Stomach (tissue), 9 donors: ENCODE measurements around the gene NISCH. TPM values are rescaled to one million over a fixed set of nuclear protein-coding genes. Genes with fewer than 3 reads are reported as not detected.

Experiments used
- DNase-seq, 2 donors: peaks; one replicate each; pipeline versions ENCODE4 v3.0.0 to v3.0.0-alpha.2; 2013 to 2019
- H3K27ac ChIP-seq, 5 donors: fragments of 200-600 bp in 4 of 5; sonication (generic) in 4 of 5; one replicate each; pipeline ENCODE4 v1.5.1; 2013 to 2019; ENCODE audit warnings: mild to moderate bottlenecking in 1 of 5, moderate library complexity in 1 of 5
- H3K27me3 ChIP-seq, 3 donors: fragments of 200-600 bp; sonication (generic); one replicate each; pipeline ENCODE4 v1.5.1; 2017 to 2019; ENCODE audit warnings: mixed run types in 1 of 3
- H3K36me3 ChIP-seq, 4 donors: fragments of 200-600 bp; sonication (generic); 1 replicate in 3 of 4; 2 replicates in 1 of 4; pipeline ENCODE4 v1.5.1; 2016 to 2019
- H3K4me1 ChIP-seq, 4 donors: fragments of 200-600 bp; sonication (generic); one replicate each; pipeline ENCODE4 v1.5.1; 2016 to 2019
- H3K4me3 ChIP-seq, 4 donors: fragments of 200-600 bp; sonication (generic) in 3 of 4; one replicate each; pipeline ENCODE4 v1.5.1; 2016 to 2019; ENCODE audit warnings: mild to moderate bottlenecking in 1 of 4
- H3K9me3 ChIP-seq, 4 donors: fragments of 200-600 bp; sonication (generic); one replicate each; pipeline ENCODE4 v1.5.1; 2016 to 2019
- CTCF ChIP-seq, 7 experiments: fragments of 450-650 bp in 4 of 7; fragments of 200-600 bp in 3 of 7; sonication (generic) in 3 of 7; IDR thresholded peaks; one replicate each; pipeline ENCODE4 v1.5.1; 2016 to 2019; ENCODE audit warnings: antibody characterized with exemption in 7 of 7, control low read depth in 2 of 7, mild to moderate bottlenecking in 1 of 7
- EP300 ChIP-seq: sonication (generic); formaldehyde crosslinking; IDR thresholded peaks from one replicate; pipeline ENCODE4 v1.6.1; 2017; ENCODE audit warnings: antibody characterized with exemption
- POLR2A ChIP-seq, 4 donors: fragments of 450-650 bp; IDR thresholded peaks; one replicate each; pipeline ENCODE4 v1.6.1; 2016; ENCODE audit warnings: antibody characterized with exemption in 4 of 4, control low read depth in 2 of 4, mild to moderate bottlenecking in 1 of 4, moderate library complexity in 1 of 4
- POLR2AphosphoS5 ChIP-seq, 3 donors: sonication (generic); formaldehyde crosslinking; IDR thresholded peaks; one replicate each; pipeline ENCODE4 v1.6.1; 2016; ENCODE audit warnings: antibody characterized with exemption in 3 of 3
- WGBS, 5 donors: extraction: QIAGEN DNeasy Blood & Tissue Kit in 3 of 5; methylation state at CpG; one replicate each; pipeline versions ENCODE4 v1.1.5 to v1.1.7; 2013 to 2018; 5-methylcytosine and 5-hydroxymethylcytosine counted together
- intact Hi-C: fragments of 100-400 bp; cut with DNase I; formaldehyde crosslinking; loops from one replicate; pipeline ENCODE4 v1.15.1; 2023; ENCODE audit warnings: low total_unique reads
- polyA plus RNA-seq, 3 donors: library from polyadenylated mRNA; stranded (reverse); fragments of 200-250 nt; gene quantifications; one replicate each; pipeline ENCODE4 v1.2.3, GENCODE V29; 2013
- total RNA-seq, 5 donors: library from RNA; depleted of rRNA; stranded (reverse); fragments of >200 nt; gene quantifications; one replicate each; pipeline versions ENCODE4 v1.1.0 to v1.2.3, GENCODE V29; 2014 to 2016
- donor health status: healthy with polysubstance abuse.
- donor health status: Bipolar disorder and iron deficiency.
- donor health status: healthy.

Gene NISCH
- total and polyA plus RNA-seq, 8 donors, result 18.3 to 456 (median 69.9) TPM

GRCh38 chr3:52521488-52521824 is 66.1 kb downstream of the NISCH start:
- WGBS, 5 donors, result 84 to 92% (median 89%) methylated on average over 6 to 8 of the region's 8 CpGs
- H3K9me3 ChIP-seq, result no peaks in the 10 kb centered on the region
- H3K36me3 ChIP-seq, result peaks cover 0 to 62% (median 31%) of the 10 kb centered on the region in 4 donors
- H3K4me1 ChIP-seq, result peaks cover 0 to 28% (median 20%) of the 10 kb centered on the region in 4 donors
- no peak overlapping the region for H3K27ac ChIP-seq
- H3K27me3 ChIP-seq, result no peaks in the 10 kb centered on the region
- H3K4me3 ChIP-seq, result no peak overlapping the region
- intact Hi-C loops, result no loop called here
- DNase-seq, result no peak
- TF ChIP-seq POLR2A (IDR thresholded peaks at IDR 0.05) (no peak), EP300 (no peak), CTCF (IDR thresholded peaks at IDR 0.05) (no peak), POLR2AphosphoS5 (IDR thresholded peaks at IDR 0.05) (no peak)

GRCh38 chr3:52521881-52522650 is 66.7 kb downstream of the NISCH start:
- no peak for TF ChIP-seq EP300
- no peak for TF ChIP-seq POLR2AphosphoS5 (IDR thresholded peaks at IDR 0.05)
- no peak for TF ChIP-seq CTCF (IDR thresholded peaks at IDR 0.05)
- TF ChIP-seq POLR2A (IDR thresholded peaks at IDR 0.05), result no peak
- WGBS, 5 donors, result 89 to 93% (median 91%) methylated on average over 18 to 33 of the region's 33 CpGs
- H3K4me3 ChIP-seq, result no peak overlapping the region

GRCh38 chr3:52522651-52523251 is 67.3 kb downstream of the NISCH start:
- peaks cover 0 to 73% (median 40%) of the 10 kb centered on the region in 4 donors for H3K36me3 ChIP-seq

More at GRCh38 chr3:52521881-52522650, 66.7 kb downstream of the NISCH start:
- intact Hi-C loops, result no loop called here
- Histone ChIP-seq H3K27ac (no peak overlapping the region), H3K9me3 (no peaks in the 10 kb centered on the region), H3K36me3 (peaks cover 0 to 66% (median 34%) of the 10 kb centered on the region in 4 donors), H3K27me3 (no peaks in the 10 kb centered on the region), H3K4me1 (peaks cover 0 to 28% (median 20%) of the 10 kb centered on the region in 4 donors)
- DNase-seq, result no peak

More at GRCh38 chr3:52522651-52523251, 67.3 kb downstream of the NISCH start:
- Histone ChIP-seq H3K4me3 (no peak overlapping the region), H3K27ac (no peak overlapping the region), H3K9me3 (no peaks in the 10 kb centered on the region), H3K27me3 (no peaks in the 10 kb centered on the region), H3K4me1 (peaks cover 0 to 28% (median 20%) of the 10 kb centered on the region in 4 donors)
- no peak for DNase-seq
- intact Hi-C loops, result no loop called here
- TF ChIP-seq EP300 (no peak), POLR2A (IDR thresholded peaks at IDR 0.05) (no peak), POLR2AphosphoS5 (IDR thresholded peaks at IDR 0.05) (no peak), CTCF (IDR thresholded peaks at IDR 0.05) (no peak)
- 89 to 94% (median 91%) methylated on average over 12 to 14 of the region's 14 CpGs for WGBS, 5 donors
